GM21515 (cell line): Measurements from ENCODE around the gene METTL2B.
"Not testable (repeated sequence)": the region's sequence is repeated elsewhere in the genome, so short reads cannot be mapped to it uniquely, and the experiment has no call there.

Experiments used
- ATAC-seq: cut with Tn5 transposase; IDR thresholded peaks from one replicate; pipeline ENCODE4 v1.9.1; 2021; ENCODE audit not compliant: unreplicated experiment

METTL2B gene

DNA sequence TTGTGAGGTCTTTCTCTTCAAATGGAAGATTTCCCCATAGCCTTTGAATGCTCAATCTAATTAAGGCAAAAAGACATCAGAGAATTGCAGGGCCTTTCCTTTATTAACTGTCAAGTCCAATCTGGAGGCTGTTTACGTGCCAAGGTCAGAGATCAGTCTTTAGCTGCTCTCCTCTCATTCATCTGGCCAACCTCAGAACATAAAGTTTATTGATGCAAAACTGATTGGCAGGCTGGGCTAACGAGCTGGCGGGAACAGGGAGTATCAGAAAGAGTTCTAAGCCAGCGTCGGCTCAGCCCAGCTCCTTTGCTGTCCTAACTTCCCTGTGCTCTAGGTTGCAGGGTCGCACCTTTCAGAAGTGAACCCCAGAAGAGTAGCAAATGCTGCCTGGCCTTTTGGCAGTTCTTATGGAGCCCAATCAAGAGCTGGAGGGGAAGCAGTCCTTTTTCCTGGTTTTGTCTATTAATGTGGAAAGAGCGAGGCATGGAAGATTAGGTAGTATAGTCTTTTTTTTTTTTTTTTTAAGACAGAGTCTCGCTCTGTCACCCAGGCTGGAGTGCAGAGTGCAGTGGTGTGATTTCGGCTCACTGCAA, 47.5 kb downstream of the METTL2B start:
- ATAC-seq = not testable (repeated sequence)

DNA sequence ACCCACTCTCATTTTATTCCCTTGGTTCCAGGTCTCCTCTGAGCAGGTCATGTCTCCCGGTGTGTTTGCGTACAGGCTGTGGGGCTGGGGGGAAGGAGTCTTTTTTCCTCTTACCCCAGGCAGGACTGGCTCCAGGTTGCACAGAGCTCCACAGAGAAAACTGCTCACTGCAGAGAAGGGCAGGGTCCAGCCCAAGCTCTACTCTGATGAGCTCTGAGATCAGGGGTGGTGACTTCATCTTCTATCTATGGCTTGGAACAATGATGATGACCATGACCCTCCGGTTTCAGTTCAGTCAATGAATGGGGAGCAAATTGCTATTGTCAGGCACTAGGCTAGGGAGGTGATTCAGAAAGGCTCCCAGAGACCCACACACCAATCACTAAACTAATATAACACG, 49.0 kb downstream of the METTL2B start:
- ATAC-seq = not testable (repeated sequence)

DNA sequence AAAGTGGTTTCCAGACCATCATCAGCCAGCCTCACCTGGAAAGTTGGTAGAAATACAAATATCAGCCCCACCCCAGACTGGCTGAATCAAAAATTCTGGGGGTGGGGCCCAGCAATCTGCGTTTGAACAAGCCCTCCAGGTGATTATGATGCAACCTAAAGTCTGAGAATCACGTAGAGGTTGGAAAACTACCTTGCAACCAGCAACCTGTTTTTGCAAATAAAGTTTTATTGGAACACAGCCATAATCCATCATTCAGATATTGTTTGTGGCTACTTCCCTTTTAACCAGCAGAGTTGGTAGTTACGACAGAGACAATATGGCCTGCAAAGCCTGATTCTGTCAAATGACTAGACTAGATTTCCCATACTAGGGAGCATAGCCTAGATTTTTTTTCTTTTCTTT, 49.5 kb downstream of the METTL2B start:
- not testable (repeated sequence) for ATAC-seq

- not testable (repeated sequence) for ATAC-seq
Measured at GRCh38 chr7:128529191-128529590, 52.6 kb downstream of the METTL2B start.

DNA sequence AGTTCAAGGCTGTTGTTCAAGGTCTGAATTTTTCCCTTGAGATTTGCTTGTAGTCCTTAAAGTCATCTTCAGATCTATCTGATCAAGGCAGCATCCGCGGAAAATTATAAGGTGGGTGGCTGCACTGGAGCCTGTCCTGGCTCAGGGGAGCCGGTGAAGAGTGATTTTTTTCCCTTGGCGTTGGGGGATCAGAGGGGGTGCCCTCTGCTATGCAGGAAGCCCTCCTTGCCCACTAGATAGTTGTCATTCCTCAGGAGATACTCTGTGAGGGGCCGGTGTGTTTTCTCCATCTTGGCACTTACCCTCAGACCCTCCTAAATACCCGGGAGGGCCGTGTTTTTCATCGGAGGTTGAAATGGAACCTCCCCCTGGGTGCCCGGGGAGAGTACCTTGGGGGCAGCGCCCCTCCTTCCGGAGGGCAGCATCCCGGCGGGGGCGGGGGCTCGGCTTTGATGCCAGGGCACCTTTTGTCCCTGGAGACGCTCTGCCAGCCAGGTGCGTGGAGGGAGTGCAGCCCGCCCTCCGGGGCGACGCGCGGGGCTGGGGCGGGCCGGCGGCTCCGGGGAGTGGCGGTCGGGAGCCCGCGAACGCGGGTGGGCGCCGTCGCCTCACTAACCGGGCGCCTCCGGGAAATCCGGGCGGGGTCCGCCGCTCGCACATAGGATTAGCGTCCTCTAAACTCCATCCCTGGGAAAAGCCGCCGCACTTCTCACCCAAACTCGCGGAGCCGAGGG, 53.7 kb downstream of the METTL2B start:
- peak; percentile 16 for ATAC-seq

DNA sequence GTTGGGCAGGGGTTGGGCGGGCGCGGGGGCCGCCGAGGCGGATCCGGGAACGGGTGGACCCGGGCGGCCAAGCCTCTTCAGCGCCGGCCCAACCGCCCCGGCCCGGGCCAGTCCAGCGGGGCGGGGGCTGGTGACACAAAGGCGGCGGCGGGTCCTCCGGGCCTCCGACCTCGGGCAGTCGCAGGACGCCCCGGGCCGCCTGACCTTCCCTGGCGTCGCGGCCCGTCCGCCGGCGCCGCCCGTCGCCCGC, 54.2 kb downstream of the METTL2B start:
- no peak for ATAC-seq

- peak; percentile 68 for ATAC-seq
Measured at GRCh38 chr7:128531105-128531954, 54.8 kb downstream of the METTL2B start.

GRCh38 chr7:128531955-128532478, 55.5 kb downstream of the METTL2B start:
- ATAC-seq = peak; percentile 16

DNA sequence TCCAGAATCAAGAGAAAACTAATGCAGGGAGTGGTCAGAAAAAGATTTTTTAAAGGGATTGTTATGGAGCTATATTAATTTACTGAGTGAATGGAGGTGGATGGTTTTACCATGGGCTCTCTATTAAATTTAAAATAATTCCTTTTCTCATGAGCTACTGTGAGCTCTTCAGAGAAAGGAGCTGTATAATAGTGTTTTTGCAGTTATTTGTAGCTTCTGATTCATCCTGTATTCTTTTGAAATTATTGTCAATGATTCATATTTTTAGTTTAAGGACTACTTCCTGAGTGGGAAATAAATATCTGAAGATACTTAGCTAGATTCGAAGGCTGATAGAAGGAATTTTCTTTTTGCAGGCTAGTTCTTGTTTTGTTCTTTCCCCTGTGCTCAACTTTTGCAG, 56.4 kb downstream of the METTL2B start:
- not testable (repeated sequence) for ATAC-seq

- ATAC-seq = not testable (repeated sequence)
Measured at GRCh38 chr7:128537410-128537809, 60.9 kb downstream of the METTL2B start.

DNA sequence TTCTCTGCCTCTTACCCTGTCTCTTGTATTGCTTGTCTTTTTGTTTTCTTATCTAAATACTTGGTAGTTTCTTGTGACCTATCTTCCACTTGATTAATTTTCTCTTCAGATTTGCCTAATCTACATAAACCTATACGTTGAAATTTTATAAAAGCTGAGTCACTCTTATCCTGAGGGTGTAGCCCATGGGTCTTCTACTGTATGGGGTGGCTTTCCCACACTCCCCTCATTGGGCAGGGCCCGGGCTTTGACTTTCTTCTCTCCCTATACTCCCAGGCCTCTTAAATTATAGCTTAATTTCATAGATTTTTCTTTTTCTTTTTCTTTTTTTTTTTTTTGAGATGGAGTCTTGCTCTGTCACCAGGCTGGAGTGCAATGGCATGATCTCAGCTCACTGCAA, 66.0 kb downstream of the METTL2B start:
- not testable (repeated sequence) for ATAC-seq

- ATAC-seq = not testable (repeated sequence)
Measured at GRCh38 chr7:128543300-128543699, 66.8 kb downstream of the METTL2B start.

DNA sequence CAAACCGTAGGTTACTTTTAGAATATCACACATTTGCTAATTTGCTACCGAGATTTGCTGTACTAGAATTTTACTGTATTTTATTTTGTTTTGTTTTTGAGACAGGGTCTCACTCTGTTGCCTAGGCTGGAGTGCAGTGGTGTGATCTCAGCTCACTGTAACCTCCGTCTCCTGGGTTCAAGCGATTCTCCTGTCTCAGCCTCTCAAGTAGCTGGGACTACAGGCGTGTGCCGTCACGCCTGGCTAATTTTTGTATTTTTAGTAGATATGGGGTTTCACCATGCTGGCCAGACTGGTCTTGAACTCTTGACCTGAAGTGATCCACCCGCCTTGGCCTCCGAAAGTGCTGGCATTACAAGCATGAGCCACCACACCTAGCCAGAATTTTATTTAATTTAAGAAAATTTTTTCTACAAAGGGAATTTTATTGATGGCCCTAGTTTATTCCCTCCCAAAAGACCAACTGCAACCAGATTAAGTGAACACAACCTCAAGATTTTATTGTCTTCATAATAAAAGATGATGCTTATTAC, 69.8 kb downstream of the METTL2B start:
- ATAC-seq = not testable (repeated sequence)

DNA sequence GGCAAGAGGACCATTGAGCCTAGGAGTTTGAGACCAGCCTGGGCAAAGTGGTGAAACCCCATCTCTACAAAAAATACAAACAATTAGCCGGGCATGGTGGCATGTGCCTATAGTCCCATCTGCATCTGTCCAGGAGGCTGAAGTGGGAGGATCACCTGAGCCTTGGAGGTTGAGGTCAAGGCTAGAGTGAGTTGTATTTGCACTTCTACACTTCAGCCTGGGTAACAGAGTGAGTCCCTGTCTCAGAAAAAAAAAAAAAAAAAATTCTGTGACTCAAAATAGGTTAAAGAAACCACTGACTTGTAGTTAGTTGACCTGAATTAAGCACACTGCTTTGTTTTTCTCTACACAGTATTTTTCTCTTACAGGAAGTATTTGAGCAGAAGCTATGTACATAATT, 74.4 kb downstream of the METTL2B start:
- no peak for ATAC-seq

DNA sequence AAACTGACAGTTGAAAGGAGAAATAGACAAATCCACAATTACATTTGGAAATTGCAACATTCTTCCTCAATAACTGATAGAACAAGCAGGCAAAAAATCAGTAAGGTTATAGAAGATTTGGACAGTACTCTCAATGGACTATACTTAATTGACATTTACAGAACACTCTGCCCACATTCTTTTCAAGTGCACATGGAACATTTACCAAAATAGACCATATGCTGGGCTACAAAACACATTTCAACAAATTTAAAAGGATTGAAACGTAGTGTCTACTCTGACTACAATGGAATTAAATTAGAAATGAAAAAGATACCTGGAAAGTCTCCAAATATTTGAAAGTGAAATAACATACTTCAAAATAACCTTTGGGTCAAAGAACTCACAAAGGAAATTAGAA, 77.8 kb downstream of the METTL2B start:
- not testable (repeated sequence) for ATAC-seq
